K562 (cell line): ENCODE measurements around the gene ALOXE3. TPM values are rescaled to one million over a fixed set of nuclear protein-coding genes. Genes with fewer than 3 reads are reported as not detected.

Experiments
- ATF1 ChIP-seq, 2 experiments: fragments of 450-650 bp in 1 of 2; IDR thresholded peaks; 2 replicates each; pipeline ENCODE4 v1.6.1; 2016; ENCODE audit warnings: missing compliant biosample characterization in 1 of 2, missing genetic modification characterization in 1 of 2
- BDP1 ChIP-seq: IDR thresholded peaks from 3 replicates; pipeline ENCODE4 v1.6.1; 2011; ENCODE audit not compliant: insufficient read length, insufficient read depth
- BRD9 ChIP-seq: fragments of 450-650 bp; IDR thresholded peaks from 2 replicates; pipeline ENCODE4 v1.6.1; 2018; ENCODE audit warnings: low read depth; ENCODE audit not compliant: partially characterized antibody
- C11orf30 ChIP-seq: fragments of 450-650 bp; IDR thresholded peaks from 2 replicates; pipeline ENCODE4 v1.6.1; 2016; ENCODE audit warnings: low read depth, mild to moderate bottlenecking
- CREB1 ChIP-seq, 2 experiments: sonication (generic) in 1 of 2; formaldehyde crosslinking in 1 of 2; IDR thresholded peaks; 2 replicates each; pipeline versions ENCODE4 v1.6.1 to v1.8.0; 2012 to 2022; ENCODE audit warnings: inconsistent platforms in 1 of 2, mild to moderate bottlenecking in 1 of 2, missing genetic modification reagents in 1 of 2, moderate library complexity in 1 of 2
- CXXC5 ChIP-seq: fragments of 250-450 bp; sonication (Bioruptor Pico); IDR thresholded peaks from 2 replicates; pipeline ENCODE4 v1.8.0; 2022; ENCODE audit warnings: inconsistent platforms, mild to moderate bottlenecking, moderate library complexity
- ETS1 ChIP-seq: conservative IDR thresholded peaks from 2 replicates; pipeline ENCODE4 v1.6.1; 2011; ENCODE audit warnings: low read depth, mild to moderate bottlenecking, low read length; ENCODE audit not compliant: control insufficient read depth
- ETV1 ChIP-seq: fragments of 450-650 bp; conservative IDR thresholded peaks from 2 replicates; pipeline ENCODE4 v1.6.1; 2016; ENCODE audit warnings: missing genetic modification characterization, control low read depth, low read depth, missing compliant biosample characterization
- JUND ChIP-seq, 2 experiments: IDR thresholded peaks; 2 replicates in 1 of 2; 3 replicates in 1 of 2; pipeline ENCODE4 v1.6.1; 2011; ENCODE audit warnings: borderline replicate concordance in 2 of 2, low read depth in 2 of 2, low read length in 2 of 2, improper control_type of control experiment in 1 of 2, missing biosample characterization in 1 of 2, missing genetic modification characterization in 1 of 2, missing genetic modification reagents in 1 of 2
- KAT7 ChIP-seq: sonication (generic); formaldehyde crosslinking; IDR thresholded peaks from 2 replicates; pipeline ENCODE4 v1.8.0; 2022; ENCODE audit warnings: missing genetic modification reagents, mild to moderate bottlenecking, borderline replicate concordance
- MAX ChIP-seq: sonication (generic); formaldehyde crosslinking; IDR thresholded peaks from 2 replicates; pipeline ENCODE4 v1.9.0; 2022; ENCODE audit warnings: mild to moderate bottlenecking, missing genetic modification reagents
- MTA3 ChIP-seq: fragments of 450-650 bp; formaldehyde crosslinking; IDR thresholded peaks from 2 replicates; pipeline ENCODE4 v1.6.1; 2017; ENCODE audit warnings: mild to moderate bottlenecking, borderline replicate concordance
- NFATC3 ChIP-seq: fragments of 450-650 bp; IDR thresholded peaks from 2 replicates; pipeline ENCODE4 v1.6.1; 2017; ENCODE audit warnings: mild to moderate bottlenecking
- POLR2AphosphoS2 ChIP-seq: IDR thresholded peaks from 2 replicates; pipeline ENCODE4 v1.6.1; 2012; ENCODE audit warnings: low read length, improper control_type of control experiment
- TAF7 ChIP-seq: fragments of 450-650 bp; IDR thresholded peaks from 2 replicates; pipeline ENCODE4 v1.6.1; 2016; ENCODE audit warnings: missing genetic modification characterization, missing compliant biosample characterization
- TFAP4 ChIP-seq: sonication (generic); formaldehyde crosslinking; IDR thresholded peaks from 2 replicates; pipeline ENCODE4 v1.8.0; 2022; ENCODE audit warnings: missing genetic modification reagents, mild to moderate bottlenecking, moderate library complexity, borderline replicate concordance
- UBTF ChIP-seq, 2 experiments: IDR thresholded peaks; 2 replicates each; pipeline ENCODE4 v1.6.1; 2012; ENCODE audit warnings: improper control_type of control experiment in 2 of 2, low read depth in 2 of 2, low read length in 2 of 2, borderline replicate concordance in 1 of 2
- ZNF165 ChIP-seq: fragments of 250-450 bp; sonication (Bioruptor Pico); IDR thresholded peaks from 2 replicates; pipeline ENCODE4 v1.4.0; 2020; ENCODE audit warnings: borderline replicate concordance
- ZNF263 ChIP-seq: sonication (generic); formaldehyde crosslinking; IDR thresholded peaks from 2 replicates; pipeline ENCODE4 v1.8.0; 2022; ENCODE audit warnings: mild to moderate bottlenecking, missing genetic modification reagents, borderline replicate concordance
- polyA plus RNA-seq, 8 experiments: library from polyadenylated mRNA; depleted of rRNA in 4 of 8; stranded (reverse) in 5 of 8; unstranded in 3 of 8; fragments of >200 nt; fragmentation: Nextera tagmentation in 2 of 8; fragmentation: Illumina TruSeq in 1 of 8; extraction: Ambion mirVana in 2 of 8; extraction: Trizol in 1 of 8; gene quantifications; 2 replicates each; pipeline versions ENCODE4 v1.2.1 to v1.2.3, GENCODE V29; 2011 to 2014; ENCODE audit warnings: inconsistent platforms in 1 of 8, missing spikeins in 1 of 8
- total RNA-seq, 7 experiments: library from RNA; depleted of rRNA in 6 of 7; stranded (reverse); fragments of >200 nt in 6 of 7; fragmentation: Illumina TruSeq in 2 of 7; extraction: Trizol in 2 of 7; gene quantifications; 2 replicates each; pipeline versions ENCODE4 v1.2.1 to v1.2.3, GENCODE V29; 2011 to 2021; ENCODE audit warnings: low replicate concordance in 1 of 7
- TF ChIP-seq, protein P1 (sequence below): sonication (generic); formaldehyde crosslinking; IDR thresholded peaks from 2 replicates; pipeline ENCODE4 v1.8.0; 2022; ENCODE audit warnings: mild to moderate bottlenecking, missing genetic modification reagents

ALOXE3 gene
- total and polyA plus RNA-seq, 9 of the 15 experiments (the other 6 are each of a cell fraction or from before 2014, with no cell fraction given) = 0.04 TPM; not detected in 8

GRCh38 chr17:8118769-8119580 is 661 bp upstream of the ALOXE3 start (continued):
- TF ChIP-seq CREB1 (IDR thresholded peaks at IDR 0.05) (no peak), CREB1 (CRISPR knock-in tag; IDR thresholded peaks at IDR 0.05) (0 out of 2 replicates have a peak, but pooled peaks have one; percentile 28), ETV1 (tag) (0 out of 2 replicates have a peak, but pooled peaks have one; percentile 12), POLR2AphosphoS2 (no peak), UBTF (IDR thresholded peaks at IDR 0.05; ENCODE audit: borderline replicate concordance in 1 of 2, low read depth in 2 of 2, low read length in 2 of 2) (0 out of 4 replicates have a peak, but pooled peaks of 1 of the 2 experiments have one; percentile 27), C11orf30 (no peak), ETS1 (peak; percentile 78), BRD9 (peak; percentile 97), BDP1 (peak; percentile 74), MAX (CRISPR knock-in tag) (no peak), TFAP4 (CRISPR knock-in tag) (peak; percentile 65; the same call in 1 of the 2 replicates), ATF1 (CRISPR knock-in tag; IDR thresholded peaks at IDR 0.05) (no peak), ATF1 (tag; IDR thresholded peaks at IDR 0.05) (0 out of 2 replicates have a peak, but pooled peaks have one; percentile 10), KAT7 (CRISPR knock-in tag) (no peak), MTA3 (no peak), ZNF263 (CRISPR knock-in tag) (peak; percentile 48; the same call in 1 of the 2 replicates), CXXC5 (CRISPR knock-in tag) (0 out of 2 replicates have a peak, but pooled peaks have one; percentile 32), ZNF165 (CRISPR knock-in tag) (no peak), NFATC3 (0 out of 2 replicates have a peak, but pooled peaks have one; percentile 12), JUND (IDR thresholded peaks at IDR 0.05; ENCODE audit: borderline replicate concordance, low read depth, low read length) (0 out of 2 replicates have a peak, but pooled peaks have one; percentile 3), JUND (tag; IDR thresholded peaks at IDR 0.05; ENCODE audit: borderline replicate concordance, low read depth, low read length) (no peak), TAF7 (no peak)
- TF ChIP-seq, protein P1, sequence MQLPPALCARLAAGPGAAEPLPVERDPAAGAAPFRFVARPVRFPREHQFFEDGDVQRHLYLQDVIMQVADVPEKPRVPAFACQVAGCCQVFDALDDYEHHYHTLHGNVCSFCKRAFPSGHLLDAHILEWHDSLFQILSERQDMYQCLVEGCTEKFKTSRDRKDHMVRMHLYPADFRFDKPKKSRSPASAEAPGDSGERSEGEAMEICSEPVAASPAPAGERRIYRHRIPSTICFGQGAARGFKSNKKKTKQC (CRISPR knock-in tag) = 0 out of 2 replicates have a peak, but pooled peaks have one; percentile 35
